Activated T-cell treated with anti-CD3 and anti-CD28 coated beads for 1 hour (primary cell): ENCODE data around the gene RBFOX1.

ENCODE experiments used
- DNase-seq: peaks from one replicate; pipeline ENCODE4 v3.0.0-alpha.2; 2020; ENCODE audit warnings: low read depth

RBFOX1 gene

GRCh38 chr16:7689234-7689633 lies 356.6 kb downstream of the RBFOX1 start:
- DNase-seq = no peak

DNA sequence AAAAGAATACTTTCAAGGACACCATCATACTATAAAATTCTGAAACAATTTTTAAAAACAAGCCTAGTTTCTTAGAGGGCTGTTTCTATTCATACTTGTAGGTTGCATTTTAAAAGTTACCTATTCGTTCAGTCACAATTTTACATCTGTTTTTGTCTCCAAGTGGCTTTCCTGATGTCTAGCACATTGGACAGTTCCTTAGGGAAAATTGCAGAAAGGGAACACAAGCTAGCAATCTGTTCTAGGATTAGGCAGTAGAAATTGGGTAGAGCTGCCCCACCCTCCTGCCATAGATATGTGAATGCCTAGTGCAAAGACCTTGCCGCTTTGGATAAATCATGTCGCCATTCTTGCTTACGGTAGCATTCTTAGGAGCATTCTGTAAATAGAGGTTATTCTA lies 358.9 kb downstream of the RBFOX1 start:
- no peak for DNase-seq

DNA sequence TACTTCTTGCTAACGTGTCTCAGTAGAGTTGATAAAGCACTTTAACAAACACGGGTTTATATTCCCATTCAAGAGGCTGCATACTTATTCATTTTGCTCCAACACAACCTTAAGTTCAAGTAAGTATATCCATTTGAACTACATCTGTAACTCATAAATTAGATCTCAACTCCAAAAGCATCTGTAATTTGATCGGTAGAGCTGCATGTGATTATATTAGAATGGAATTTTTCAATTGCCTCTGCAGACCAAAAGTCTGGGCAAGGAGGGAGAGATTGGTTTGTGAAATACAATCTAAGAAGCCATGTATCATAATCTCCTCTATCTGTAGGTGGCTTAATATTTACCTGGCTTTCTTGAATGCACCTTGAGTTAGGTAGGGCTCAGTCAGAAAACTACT lies 371.0 kb downstream of the RBFOX1 start:
- no peak for DNase-seq

DNA sequence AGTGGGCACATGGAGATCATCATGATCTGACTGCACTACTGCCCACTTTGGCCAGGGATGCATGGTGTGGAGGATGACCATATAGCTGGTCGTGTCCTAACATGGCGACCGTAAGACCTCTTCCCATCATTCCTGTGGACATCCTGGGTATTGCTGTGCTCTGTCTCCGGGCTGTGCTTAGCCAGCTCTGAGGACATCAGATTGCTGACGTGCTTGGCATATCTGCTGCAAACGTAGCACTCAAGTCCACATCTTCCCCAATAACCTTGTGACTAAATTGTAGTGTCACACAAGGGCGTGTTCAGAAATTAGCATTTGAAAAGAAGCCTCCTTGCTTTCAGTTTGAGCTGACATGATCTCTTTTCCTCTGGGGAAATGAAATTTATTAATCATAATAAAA lies 373.2 kb downstream of the RBFOX1 start:
- no peak for DNase-seq

DNA sequence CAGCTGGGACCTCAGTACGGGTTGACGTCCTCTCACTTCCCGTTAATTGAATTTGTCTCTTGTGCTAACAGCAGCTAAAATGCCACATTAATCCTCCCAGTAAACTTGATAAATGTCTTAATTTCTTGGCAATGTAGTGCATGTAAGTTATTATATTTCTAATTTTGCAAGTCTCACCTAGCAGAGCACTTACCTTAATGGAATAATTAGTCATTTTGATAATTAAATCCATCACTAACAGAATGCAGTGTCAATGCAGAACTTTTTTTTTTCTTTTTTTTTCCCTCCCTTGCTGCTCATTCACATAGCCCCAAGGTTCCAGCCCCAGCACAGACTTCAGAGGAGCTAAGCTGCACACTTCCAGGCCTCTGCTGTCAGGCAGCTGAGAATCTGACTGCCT lies 376.5 kb downstream of the RBFOX1 start:
- no peak for DNase-seq

DNA sequence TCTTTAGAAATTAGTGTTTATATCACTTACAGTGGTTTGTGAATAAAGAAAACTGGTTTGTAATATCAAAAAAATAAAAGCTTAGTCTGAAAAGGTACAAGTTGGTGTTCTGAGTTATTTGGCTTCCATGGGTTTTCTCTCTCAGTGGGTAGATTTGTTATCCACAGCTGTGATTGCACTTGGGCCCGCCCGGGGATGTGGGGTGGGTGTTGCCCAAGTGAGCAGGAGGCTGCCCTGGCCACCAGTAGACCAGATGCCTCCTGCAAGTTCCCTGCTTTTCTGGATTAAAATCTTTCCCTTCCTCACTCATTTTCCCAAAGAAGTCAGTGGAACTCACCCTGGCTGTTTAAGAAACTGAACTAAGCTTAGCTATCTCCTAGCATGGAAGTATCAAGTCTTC lies 380.6 kb downstream of the RBFOX1 start:
- no peak for DNase-seq

GRCh38 chr16:7714775-7715174 lies 382.1 kb downstream of the RBFOX1 start:
- DNase-seq = no peak

DNA sequence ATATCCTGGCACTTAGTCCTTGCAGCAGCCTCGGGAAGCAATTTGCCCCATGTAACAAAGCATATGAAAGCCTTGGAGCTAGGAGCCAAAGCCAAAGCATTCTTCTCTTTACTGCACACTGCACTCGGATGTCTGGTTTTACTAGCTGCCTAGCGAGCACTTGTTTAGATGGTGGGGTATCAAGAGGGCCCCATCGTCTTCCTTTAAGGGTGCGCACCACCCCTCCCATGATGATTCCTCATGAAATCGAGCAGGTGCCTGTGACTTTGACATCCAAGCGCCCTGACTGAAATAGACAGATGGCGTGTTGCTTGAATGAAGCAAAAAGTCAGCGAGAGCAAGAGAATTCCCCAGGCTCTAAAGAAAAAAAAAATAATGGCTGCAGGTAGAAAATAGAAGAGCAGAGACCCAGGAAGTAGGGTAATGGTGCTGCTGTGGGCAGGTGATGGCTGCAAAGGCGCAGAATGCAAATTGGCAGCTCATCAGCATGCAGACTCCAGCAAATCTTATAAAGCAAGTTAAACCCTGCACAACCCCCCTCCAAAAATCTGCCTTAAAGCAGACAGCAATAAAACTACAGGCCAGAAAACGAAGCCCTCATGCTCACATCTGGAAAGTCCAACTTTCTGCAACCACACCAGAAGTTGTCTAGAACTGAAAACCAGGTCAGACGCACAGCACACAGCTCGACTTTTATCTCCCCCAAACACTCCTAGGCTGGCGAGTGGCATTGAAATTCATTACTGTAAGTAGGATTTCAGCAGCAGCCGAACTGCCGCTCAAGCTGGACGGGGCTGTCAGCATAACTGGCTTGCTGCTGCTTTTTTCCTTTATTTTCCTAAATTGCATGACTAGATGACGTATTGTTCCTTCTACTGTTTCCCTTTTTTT lies 384.3 kb downstream of the RBFOX1 start:
- no peak for DNase-seq

GRCh38 chr16:7722761-7723160 lies 390.1 kb downstream of the RBFOX1 start:
- DNase-seq = no peak

GRCh38 chr16:7731141-7731540 lies 398.5 kb downstream of the RBFOX1 start:
- DNase-seq = no peak

DNA sequence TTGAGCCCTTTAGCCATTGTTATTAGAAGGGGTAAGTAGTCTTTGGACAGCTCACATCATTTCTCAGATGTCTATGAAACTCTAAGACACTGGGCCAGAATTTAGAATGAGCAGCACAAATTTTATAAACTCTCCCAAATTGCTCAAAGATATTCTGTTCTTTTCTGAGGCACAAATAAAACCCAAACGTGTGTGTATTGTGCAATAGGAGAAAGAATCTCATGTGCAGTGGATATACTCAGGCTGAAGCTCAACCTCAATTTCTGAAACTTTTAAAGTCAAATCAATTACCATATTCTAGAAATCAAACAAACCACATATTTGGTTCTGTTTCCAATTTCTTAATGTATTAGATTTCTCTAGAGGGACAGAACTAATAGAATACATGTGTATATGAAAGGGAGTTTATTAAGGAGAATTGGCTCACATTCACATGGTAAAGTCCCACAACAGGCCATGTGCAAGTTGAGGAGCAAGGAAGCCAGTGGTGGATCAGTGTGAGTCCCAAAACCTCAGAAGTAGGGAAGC lies 403.6 kb downstream of the RBFOX1 start:
- DNase-seq = no peak

GRCh38 chr16:7742626-7743025 lies 410.0 kb downstream of the RBFOX1 start:
- DNase-seq = no peak

DNA sequence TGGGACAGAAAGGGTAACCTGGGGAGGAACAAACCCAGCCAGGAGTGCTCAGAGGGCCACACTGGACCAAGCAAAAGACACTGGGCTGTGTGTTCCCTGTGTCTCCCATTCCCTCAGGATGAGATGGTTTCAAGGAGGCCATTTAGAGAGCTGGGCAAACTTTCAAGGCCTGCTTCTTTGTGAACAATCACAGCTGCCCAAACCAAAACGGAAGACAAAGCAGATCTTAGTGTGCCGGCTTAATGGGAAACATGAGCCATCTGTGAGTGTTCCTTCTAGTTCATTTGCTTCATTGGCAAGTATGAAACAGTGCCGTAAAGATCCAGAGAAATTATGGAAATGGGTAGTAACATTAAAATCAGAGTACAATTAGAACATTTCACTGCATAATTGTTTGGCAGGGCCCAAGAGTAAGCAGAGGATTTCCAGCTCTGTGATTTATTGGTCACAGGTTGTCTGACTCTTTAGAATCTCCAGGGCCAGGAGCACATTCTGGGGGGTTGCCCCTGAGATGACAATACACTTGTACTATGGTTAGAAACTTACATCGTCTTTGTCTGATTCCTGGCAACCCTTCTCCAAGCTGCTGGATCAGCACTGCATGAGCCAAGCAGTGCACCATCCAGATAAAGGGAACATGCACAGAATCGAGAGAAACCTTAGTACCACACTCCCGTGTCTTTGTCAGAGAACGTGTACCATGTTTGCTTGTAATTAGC lies 412.1 kb downstream of the RBFOX1 start:
- DNase-seq = no peak

GRCh38 chr16:7745276-7745675 lies 412.6 kb downstream of the RBFOX1 start:
- DNase-seq = no peak

- DNase-seq = no peak
Observed at GRCh38 chr16:7746941-7747340, 414.3 kb downstream of the RBFOX1 start.

DNA sequence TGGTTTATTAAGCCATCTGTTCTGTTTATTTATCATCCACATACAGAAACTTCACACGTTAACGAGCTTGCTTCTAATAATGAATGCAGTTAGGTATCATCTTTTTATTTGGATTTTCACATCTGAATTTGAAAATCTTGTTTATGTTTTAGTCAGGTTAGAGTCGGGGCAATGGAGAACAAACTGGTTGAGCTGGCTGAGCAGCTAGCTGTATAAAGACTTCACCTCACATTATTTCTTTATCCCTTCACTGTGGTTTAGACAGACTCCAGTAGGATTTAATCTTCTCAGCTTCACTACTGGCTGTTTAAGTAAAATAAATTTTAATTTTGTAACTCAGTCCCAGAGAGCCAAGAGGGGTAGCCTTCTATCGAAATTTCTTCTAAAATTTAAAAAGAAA lies 415.9 kb downstream of the RBFOX1 start:
- no peak for DNase-seq

DNA sequence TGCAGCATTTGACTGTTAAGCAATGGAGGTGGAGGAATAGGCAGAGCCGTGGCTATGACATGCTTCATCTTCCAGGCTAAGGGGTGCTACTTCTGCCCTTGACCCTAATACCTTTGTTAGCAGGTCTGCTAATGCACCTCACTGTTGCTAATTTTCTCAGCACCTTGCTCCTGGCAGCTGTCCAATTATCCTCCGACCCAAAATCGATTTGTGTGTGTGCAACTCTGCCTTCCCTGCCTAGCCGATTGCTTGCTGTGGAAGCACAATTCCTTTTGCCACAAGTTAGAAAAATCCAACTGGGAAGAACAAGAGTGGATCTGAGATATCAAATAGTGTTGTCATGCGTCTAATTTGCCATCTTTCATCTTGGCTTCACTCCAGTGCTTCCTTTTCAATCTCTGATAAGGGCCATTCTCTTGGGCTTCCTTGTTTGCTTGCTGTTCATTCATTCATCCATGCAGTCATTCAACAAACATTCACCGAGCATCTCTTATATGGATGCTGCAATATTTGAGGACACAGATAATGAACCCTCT lies 422.8 kb downstream of the RBFOX1 start:
- no peak for DNase-seq
